22Rv1 (cell line): ENCODE measurements around the gene NOL11.
"Not testable (repeated sequence)": the region's sequence is repeated elsewhere in the genome, so short reads cannot be mapped to it uniquely, and the experiment has no call there.

ENCODE experiments used
- H3K27ac ChIP-seq: fragments of 450-650 bp; 2 replicates; pipeline ENCODE4 v1.5.1; 2017
- ZFX ChIP-seq: fragments of 450-650 bp; IDR thresholded peaks from 2 replicates; pipeline ENCODE4 v1.6.1; 2017; ENCODE audit warnings: antibody characterized with exemption, borderline replicate concordance
- TF ChIP-seq, protein P1 (sequence below): fragments of 450-650 bp; IDR thresholded peaks from 2 replicates; pipeline ENCODE4 v1.5.1; 2017; ENCODE audit warnings: mild to moderate bottlenecking

The NOL11 gene

DNA sequence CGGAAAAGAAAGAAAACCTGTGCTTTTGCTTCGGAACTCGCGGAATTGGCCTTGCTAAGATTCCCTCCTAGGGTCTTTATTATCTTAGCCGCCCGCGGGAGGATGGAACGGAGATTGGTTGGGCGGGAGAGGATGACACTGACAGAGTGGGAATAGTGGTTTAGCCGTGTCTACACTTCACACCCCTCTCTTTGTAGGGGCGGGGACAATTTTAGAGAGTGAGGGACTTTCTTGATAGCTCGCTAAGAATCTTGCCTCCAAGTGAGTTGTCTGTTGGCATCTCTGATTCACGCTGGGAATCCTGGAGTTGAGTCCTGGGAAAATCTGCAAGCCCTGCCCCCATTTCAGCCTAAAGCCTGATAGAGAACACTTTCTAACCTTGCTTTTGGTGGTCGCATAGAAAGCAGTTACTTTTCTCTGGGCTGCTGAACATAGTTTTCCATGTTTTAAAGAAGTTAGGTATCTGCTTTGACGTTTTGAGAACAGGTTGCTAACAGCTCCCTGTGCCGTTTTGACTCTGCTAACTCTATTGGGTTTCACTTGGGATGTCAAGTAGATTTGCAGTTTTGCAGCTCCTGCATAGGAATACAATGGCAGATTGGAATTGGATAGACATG is 697 bp downstream of the NOL11 start:
- H3K27ac ChIP-seq: peak overlapping the region; percentile 86
- TF ChIP-seq, protein P1, sequence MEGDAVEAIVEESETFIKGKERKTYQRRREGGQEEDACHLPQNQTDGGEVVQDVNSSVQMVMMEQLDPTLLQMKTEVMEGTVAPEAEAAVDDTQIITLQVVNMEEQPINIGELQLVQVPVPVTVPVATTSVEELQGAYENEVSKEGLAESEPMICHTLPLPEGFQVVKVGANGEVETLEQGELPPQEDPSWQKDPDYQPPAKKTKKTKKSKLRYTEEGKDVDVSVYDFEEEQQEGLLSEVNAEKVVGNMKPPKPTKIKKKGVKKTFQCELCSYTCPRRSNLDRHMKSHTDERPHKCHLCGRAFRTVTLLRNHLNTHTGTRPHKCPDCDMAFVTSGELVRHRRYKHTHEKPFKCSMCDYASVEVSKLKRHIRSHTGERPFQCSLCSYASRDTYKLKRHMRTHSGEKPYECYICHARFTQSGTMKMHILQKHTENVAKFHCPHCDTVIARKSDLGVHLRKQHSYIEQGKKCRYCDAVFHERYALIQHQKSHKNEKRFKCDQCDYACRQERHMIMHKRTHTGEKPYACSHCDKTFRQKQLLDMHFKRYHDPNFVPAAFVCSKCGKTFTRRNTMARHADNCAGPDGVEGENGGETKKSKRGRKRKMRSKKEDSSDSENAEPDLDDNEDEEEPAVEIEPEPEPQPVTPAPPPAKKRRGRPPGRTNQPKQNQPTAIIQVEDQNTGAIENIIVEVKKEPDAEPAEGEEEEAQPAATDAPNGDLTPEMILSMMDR: no peak
- no peak for TF ChIP-seq ZFX

DNA sequence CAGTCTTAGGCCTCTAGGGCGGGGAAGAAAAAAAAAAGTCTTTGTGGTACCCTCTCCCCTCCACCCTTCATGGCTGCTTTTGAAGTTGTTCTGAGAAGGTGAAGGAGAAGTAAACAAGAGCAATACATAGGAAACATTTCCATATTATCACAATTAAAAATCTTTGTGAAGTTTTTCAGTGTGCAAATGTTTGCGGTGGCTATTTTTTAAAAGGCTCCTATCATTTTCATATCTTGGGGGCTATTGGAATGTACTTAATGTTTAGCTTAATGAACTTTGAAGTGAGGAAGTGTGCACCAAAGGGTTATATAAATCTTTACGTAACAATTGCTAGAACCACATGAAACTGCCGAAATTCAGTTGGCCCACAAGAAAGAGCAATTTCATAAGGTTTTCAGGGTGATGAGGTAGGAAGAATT is 7.6 kb downstream of the NOL11 start:
- H3K27ac ChIP-seq: no peak overlapping the region
- TF ChIP-seq ZFX: no peak
- TF ChIP-seq, protein P1: no peak

DNA sequence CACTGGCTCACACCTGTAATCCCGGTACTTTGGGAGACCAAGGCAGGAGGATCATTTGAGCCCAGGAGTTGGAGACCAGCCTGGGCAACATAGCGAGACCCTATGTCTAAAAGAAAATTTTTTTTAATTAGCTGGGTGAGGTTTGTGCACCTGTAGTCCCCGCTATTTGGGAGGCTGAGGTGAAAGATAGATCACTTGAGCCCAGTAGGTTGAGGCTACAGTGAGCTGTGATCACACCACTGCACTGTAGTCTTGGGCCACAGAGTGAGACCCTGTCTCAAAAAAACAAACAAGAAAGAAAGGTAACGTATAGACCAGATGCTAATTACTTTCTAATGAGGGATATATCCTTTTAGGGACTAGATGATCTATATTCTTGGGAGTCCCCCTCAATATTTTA is 8.1 kb downstream of the NOL11 start:
- no peak for TF ChIP-seq ZFX
- TF ChIP-seq, protein P1: no peak
- H3K27ac ChIP-seq: no peak overlapping the region

DNA sequence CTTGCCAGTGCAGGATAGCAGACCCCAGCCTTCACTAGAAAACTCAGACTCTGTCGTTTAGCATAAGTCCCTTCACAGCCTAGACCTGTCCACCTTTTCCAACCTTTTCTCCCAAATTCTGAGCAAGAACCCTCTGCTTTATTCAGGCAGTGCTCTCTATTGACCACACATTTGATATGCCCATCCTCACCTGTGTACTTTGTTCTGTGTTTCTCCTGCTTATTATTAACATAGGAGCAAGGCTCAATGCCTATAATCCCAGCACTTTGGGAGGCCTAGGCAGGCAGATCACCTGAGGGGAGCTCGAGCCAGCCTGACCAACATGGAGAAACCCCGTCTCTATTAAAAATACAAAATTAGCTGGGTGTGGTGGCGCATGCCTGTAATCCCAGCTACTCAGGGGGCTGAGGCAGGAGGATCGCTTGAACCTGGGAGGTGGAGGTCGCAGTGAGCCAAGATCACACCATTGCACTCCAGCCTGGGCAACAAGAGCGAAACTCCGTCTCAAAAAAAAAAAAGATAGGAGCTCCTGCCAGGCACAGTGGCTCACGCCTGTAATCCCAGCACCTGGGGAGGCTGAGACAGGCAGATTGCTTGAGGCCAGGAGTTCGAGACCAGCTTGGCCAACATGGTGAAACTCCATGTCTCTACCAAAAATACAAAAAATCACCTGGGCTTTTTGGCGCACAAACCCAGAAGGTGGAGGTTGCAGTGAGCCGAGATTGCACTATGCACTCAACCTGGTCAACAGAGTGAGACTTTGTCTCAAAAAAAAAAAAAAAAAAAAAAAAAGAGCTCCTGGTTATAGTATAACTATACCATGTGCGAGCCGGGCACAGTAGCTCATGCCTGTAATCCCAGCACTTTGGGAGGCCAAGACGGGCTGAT is 9.7 kb downstream of the NOL11 start:
- not testable (repeated sequence) for H3K27ac ChIP-seq

DNA sequence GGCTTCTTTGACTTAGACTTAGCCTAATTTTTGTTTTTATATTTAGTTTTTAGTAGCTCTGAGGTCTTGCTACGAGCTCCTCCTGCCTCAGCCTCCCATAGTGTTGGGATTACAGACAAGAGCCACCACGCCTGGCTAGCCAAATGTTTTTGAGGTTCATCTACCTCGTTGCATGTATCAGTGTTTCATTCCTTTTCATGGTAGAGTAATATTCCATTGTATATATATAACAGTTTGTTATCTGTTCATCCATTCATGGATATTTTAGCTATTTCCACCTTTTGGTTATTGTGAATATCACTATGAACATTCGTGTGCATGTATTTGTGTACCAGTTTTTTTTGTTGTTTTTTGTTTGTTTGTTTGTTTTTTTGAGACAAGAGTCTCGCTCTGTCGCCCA is 12.2 kb downstream of the NOL11 start:
- H3K27ac ChIP-seq: no peak overlapping the region
- TF ChIP-seq, protein P1: no peak
- no peak for TF ChIP-seq ZFX

DNA sequence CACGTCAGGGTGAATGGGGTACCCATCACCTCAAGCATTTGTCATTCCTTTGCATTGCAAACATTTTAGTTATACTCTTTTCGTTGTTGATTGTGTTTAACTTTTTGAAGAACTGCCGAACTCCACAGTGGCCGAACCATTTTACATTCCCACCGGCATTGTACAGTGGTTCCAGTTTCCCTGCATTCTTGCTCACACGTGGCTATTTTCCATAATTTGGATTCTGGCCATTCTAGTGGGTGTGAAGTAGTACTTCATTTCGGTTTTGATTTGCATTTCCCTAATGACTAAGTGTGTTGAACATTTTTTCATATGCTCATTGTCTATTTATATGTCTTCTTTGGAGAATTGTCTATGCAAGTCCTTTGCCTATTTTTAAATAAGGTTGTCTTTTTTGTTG is 13.0 kb downstream of the NOL11 start:
- no peak for TF ChIP-seq ZFX
- TF ChIP-seq, protein P1: no peak

DNA sequence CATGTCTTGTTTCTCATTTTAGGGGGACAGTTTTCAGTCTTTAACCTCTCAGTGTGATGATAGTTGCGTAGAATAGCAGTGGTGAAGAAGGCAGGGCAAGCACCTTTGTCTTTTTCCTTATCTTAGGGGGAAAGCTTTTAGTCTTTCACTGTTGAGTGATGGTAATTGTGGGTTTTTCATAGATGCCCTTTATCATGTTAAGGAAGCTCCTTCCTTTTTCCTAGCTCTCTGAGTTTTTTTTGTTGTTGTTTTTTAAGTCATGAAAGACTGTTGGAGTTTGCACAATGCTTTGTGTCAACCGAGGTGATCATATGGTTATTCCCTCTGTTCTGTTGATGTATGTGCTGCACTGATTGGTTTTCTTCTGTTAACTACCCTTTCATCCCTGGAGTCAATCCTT is 15.7 kb downstream of the NOL11 start:
- TF ChIP-seq ZFX: no peak
- TF ChIP-seq, protein P1: no peak
- H3K27ac ChIP-seq: no peak overlapping the region

More for the DNA sequence above, 13.0 kb downstream of the NOL11 start:
- no peak overlapping the region for H3K27ac ChIP-seq
